ENCODE measurements around the gene TIMM29.

GRCh38 chr19:10887616-10888367, 40.8 kb upstream of the TIMM29 start:
- TF ChIP-seq CTCF (IDR thresholded peaks at IDR 0.05) (no peak), POLR2A (IDR thresholded peaks at IDR 0.05) (no peak)

All from lower leg skin (tissue), 3 donors.